Skin of body (tissue), 2 donors: ENCODE results near the gene EFCAB8. TPM values are rescaled to one million over a fixed set of nuclear protein-coding genes. Genes with fewer than 3 reads are reported as not detected.
"Not testable (repeated sequence)": the region's sequence is repeated elsewhere in the genome, so short reads cannot be mapped to it uniquely, and the experiment has no call there.

ENCODE experiments used
- DNase-seq: peaks from one replicate; lab custom pipeline; 2025; lab: John Stamatoyannopoulos, UW
- total RNA-seq: library from RNA; depleted of rRNA; stranded (reverse); fragments of >200 nt; gene quantifications from one replicate; pipeline ENCODE4 v1.2.3, GENCODE V29; 2014

EFCAB8 gene
- total RNA-seq, 1 donor from 2014 or later: not detected

DNA sequence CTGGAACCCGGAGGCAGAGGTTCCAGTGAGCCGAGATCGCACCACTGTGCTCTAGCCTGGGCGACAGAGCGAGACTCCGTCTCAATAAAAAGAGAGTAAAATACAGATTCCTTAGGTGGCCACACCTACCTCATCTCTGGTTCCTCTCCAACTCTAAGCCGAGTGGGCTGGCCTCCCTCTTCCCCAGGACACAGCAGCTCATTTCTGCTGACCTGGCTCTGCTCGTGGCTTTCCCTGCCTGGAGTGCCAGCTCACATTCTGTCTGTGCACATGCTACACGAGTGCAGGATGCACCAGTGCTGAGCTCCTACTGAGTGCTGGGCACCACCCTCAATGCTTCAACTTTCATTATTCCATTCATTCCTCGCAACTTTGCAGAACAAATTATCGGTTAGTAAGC is 28.8 kb downstream of the EFCAB8 start:
- no peak for DNase-seq

DNA sequence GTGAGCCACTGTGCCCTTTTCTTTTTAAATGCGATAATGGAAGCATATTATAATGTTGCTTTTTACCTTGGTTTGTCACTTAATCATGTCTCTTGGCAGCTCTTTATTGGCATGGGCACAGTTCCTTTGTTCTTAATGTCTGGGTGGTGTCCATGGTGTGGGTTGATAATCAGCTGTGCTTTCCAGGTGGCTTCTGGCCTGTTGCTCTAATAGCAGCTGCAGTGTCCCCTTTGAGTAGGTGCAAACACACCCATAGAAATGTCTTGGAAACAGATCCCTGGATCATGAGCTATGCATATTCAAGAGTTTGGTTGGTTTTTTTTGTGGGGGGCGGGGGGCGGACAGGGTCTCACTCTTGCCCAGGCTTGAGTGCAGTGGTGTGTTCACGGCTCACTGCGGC is 29.9 kb downstream of the EFCAB8 start:
- DNase-seq: no peak

DNA sequence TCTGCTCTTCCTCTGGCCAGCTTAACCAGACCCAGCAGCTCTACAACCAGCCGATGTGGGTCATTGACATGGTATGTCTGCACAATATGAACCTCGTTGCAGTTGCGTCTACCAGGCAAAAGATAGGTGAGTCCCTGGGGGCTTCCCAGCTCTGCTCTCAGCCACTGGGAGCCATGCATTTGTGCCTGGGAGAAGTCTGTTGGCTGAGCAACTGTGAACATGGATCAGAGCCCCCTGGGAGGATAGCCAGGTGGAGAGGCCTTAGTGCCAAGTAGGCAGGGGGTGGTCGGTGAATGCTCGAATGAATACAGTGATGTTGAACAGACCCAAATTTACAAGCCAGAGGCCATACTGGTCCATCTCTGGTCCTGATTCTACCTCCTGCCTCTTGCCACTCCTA is 30.6 kb downstream of the EFCAB8 start:
- no peak for DNase-seq

DNA sequence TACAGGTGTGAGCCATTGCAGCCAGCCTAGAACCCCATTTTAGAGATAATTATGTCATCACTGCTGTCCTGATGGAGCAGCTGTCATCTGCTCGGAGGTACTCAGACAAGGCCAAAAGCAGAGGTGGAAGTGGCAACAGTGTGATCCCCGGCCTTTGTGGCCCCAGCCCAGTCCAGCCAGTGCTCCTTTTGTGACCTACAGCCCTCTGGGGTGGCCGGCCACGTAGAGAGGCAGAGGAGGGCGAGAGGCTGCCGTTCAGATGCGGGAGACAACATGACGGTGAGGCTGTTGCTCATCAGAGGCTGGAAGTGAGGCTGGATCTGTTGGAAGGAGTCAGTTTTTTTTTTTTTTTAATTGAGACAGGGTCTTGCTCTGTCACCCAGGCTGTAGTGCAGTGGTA is 32.8 kb downstream of the EFCAB8 start:
- no peak for DNase-seq

DNA sequence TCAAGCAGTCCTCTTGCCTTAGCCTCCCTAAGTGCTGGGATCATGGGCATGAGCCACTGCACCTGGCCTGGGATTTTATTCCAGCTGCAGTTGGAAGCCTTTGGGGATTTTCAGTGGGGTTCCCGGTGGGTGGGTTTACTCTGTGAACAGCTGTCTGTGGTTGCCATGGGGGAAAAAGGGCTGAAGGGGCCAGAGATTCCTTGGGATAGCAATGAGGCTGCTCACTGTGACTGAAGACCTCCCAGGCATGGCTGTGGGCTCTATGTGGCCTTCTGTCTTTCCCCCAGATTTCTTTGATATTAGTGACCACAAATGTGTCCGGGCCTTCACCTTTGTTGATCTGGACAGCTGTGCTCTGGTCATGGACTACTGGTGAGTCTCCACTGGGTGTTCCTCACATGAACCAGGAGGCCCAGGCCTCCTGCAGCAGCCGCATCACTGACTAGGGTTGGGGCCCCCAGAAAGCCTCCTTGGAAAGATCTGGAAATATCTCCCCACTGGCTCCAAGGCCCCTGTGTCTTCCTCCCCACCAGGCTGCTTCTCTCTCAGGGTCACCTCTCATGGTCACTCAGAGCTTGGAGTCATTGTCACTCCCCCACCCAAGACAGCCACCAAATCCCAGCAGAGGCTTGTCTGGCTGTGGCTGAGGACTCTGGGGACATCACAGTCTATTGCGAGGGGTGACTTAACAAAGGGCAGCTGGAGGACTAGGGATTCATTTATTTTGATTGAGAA is 33.4 kb downstream of the EFCAB8 start:
- no peak for DNase-seq

DNA sequence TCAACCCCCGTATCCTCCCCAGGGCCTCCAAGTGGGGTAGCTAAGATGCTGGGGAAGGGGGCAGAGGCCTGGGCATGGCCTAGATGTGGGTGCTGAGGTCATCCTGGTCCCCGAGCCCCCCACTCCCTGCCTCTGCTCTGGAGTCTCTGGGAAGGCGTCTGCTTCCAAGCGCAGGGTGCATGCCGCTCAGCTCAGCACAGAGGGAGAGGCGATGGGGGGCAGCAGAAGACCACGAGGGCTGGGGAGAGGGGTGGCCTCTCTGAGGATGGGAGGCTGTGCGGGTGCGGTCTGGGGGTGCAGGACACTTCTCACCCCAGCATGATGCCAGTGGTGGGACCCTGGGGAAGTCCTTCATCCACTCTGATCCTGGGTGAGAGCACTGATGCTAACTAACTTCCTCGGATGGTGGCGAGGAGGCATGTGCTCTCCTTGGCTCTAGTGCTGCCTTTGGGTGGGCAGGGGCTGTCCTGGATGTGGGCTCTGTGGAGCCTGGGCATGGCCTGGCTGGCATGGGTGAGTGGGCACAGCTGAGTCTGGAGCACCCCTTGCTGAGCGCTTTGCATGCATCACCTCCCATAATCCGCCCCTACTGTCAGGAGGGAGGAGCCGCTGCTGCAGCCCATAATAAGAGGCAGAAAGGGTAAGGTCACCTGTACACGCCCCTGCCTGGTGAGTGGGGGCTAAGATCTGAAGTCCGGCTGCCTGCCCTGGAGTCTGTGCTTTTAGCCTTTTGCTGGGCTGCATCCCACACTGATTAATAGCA is 34.7 kb downstream of the EFCAB8 start:
- no peak for DNase-seq

DNA sequence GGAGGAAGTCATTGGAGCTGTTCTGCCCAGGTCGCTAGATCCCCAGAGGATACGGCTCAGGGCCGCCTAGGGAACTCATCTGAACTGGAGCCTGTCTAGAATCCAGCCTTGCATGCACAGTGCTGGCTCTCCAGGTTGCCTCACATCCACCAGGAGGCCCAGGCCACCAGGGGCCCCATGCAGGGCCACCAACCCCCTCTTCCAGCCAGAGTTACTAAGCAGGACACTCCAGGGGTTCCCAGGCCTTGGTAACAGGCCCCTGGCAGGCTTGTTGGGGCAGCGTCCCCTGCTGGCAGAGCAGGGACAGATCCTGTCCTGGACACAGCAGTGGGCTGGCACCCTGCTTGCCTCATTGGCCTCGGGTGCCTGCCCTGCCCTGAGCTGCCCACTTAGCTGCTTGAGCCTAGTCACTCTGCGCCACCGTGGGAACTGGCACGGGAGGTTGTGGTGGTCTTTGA is 35.3 kb downstream of the EFCAB8 start:
- no peak for DNase-seq

DNA sequence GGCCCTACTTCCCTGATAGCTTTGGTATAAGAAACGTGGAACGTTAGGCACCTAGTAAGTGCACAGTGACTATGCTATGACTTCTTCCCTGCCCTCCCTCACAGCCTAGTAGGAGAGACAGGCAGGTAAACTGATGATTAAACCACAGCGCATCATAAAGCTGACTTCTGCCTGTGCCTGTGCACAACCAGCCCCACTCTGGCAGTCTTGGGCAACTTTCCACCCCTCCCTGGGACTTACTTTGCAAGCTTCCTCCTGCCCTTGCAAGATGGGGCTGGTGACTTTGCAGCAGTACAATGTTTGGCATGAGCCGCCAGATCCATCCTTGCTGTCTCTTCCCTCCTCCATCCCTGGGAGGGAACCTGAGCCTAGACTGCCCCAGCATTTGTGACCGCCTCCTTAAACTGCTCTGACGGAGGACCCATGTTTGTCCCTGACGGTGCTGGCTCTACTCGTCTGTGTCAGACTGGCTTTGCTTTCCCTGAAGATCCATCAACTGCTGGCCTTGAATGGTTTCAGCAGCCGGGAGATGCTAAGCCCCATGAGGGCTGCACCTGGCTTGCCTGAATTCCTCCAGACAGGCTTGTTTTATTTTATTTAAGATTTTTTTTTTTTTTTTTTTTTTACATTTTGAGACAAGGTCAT is 36.1 kb downstream of the EFCAB8 start:
- DNase-seq: no peak

DNA sequence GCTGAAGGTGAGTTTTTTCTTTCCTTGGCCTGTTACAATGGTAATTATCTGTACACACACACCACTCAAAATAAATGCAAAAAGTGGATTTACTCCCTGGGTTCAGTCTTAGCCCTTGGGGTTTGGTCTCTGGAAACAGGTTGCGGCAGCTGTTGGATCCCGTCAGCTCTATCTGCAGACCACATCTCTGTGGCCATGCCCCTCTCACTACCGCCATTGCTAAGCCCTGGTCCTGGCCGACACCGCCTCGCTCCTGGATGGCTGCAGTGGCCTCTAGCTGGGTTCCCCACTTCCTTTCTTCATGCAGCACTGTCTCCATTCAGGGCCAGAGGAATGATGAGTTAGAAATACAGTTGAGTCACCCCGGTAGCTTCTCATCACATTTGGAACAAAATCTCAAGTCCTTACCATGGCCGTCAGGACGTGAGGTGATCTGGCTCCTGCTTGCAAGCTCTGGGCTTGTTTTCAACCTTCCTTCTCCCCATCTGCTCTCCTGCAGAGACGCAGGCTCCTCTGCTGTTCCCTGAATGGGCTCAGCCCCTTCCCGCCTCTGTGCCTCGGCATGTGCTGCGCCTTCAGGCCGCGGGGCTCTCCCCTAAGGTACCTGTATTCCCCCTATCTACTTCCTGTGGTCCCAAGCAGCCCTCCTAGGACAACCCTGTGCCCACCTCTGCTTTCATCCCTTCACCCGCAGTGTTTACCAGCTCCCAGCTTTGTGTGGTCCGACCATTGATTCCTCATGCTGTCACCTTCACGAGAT is 38.0 kb downstream of the EFCAB8 start:
- no peak for DNase-seq

DNA sequence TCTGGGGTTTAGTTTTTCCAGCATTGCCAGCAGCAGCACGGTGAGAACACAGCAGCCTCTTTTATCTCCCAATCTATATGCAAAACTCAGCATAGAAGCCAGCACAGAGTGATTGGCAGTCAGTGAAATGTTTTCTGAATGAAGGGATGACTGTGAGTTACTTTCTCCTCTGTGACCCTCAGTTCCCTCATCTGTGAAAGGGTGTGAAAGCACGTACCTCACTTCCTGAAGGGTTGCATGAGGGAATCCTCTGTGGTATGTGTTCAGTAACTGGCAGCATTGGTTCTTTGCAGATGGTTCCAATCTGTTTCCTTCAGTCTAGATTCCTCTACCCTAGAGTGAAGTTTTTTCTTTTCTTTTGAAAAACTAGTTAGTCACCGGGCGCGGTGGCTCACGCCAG is 40.0 kb downstream of the EFCAB8 start:
- no peak for DNase-seq

DNA sequence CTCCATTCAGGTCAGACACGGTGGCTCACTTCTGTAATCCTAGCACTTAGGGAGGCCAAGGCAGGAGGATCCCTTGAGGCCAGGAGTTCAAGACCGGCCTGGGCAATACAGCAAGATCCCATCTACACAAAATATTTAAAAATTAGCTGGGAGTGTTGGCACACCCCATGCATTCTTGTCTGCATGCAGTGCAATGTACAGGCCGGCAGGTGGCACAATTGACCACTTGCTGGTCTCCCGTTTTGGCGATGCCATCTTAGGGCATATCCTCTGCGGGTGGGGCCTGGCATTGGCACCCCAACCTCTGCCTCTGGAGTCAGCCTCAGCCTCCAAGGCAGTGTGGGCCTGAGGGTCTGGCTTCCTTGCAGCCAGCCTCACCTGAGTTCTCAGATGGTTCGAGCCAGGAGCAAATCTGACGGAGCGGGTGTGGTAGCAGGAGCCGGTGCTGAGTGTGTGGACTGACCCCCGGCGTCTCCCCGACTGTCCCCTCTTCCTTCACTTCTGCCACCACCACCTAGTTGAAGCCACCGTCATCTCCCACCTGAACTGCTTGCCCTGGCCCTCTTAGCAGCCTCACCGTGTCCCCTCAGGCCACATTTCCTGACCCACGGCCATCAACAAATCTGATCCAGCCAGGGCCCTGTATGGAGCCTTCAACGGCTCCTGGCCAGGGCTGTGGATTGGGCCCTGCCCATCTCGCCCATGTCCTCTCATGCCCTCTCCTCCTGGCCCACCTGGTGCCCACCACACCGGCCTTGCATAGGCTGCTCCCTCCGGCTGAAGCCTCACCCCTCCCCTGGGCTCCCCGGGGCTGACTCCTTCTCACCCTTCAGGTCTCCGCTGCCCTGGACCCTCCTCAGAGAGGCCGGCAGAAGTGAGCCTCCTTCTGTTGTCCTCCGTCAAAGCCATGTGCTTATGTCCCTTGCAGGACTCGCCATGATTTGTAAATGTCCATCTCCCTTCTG is 44.0 kb downstream of the EFCAB8 start:
- DNase-seq: no peak

DNA sequence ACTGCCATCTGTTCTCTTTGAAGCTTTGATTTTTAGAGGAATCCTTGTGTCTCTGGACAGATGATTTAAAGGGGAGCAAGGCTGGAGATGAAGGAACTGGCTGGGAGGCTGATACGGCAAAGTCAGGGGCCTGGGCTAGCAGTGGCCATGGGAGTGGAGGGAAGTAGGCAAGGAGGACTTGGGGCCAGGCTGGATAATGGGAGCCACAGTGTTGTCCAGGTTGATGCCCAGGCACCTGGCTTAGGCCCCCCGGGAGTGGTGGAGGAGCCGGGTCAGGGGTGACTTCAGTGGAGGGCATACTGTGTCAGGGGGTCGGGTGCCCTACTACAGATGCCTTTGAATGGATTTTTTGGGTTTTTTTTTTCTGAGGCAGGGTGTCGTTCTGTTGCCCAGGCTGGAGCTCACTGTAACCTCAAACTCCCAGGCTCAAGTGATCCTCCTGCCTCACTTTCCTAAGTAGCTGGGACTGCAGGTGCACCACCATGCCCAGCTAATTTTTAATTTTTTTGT is 45.0 kb downstream of the EFCAB8 start:
- DNase-seq: no peak

DNA sequence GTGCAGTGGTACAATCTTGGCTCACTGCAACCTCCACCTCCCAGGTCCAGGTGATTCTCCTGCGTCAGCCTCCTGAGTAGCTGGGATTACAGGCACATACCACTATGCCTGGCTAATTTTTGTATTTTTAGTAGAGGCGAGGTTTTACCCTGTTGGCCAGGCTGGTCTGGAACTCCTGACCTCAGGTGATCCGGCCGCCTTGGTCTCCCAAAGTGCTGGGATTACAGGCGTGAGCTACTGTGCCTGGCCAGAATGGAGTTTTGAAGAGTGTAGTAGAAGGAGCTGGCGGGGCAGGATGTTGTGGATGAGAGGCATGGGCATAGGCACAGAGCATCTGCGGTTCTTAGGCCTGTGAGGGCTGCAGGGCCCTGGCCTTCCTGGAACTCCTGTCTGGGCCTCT is 46.0 kb downstream of the EFCAB8 start:
- DNase-seq: not testable (repeated sequence)

DNA sequence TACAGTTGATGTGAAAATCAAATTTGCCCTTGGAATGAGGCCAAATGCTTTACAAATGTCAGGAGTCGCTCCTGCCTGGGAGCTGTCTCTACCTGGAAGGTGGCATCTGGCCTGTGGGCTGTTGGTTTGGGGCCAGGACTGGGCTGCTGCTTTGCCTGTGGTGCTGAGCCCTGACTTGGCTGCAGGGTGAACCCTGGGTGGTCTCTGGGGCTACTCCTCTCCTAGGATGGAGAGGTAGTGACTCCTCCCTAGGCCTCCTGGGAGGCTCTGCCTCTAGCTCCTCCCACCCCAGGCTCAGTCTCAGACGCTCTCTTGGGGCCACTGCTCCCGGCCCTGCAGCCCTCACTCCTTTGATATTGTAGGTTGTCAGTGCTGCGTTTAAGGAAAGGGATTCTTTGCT is 47.5 kb downstream of the EFCAB8 start:
- DNase-seq: no peak

DNA sequence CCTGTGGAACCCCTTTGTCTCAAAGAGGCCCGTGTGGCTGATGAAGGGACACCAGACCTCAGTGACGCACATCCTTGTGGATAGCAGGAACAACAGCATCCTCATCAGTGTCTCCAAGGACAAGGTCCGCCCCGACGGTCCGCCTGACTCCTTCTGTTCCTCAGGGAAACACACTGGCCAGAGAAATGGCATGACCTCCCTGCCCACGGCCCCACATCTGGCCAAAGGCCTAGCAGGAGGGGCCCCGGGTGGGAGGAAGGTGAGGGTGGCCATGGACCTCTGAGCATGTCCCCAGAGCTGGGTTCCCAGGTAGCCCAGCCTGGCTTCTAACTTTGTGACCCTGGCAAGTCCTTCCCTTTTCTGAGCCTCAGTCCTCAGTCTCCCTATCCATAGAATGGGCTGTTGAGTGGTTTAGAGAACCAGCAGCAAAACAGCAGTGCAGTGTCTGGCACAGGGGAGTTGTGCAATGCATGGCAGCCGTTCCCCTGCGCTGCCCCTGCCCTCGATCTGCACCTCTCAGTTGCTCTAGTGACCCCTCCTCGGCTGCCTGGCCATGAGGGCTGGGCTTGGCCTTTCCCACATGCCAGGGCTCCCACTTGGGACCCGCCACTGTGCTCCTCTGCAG is 48.3 kb downstream of the EFCAB8 start:
- no peak for DNase-seq

DNA sequence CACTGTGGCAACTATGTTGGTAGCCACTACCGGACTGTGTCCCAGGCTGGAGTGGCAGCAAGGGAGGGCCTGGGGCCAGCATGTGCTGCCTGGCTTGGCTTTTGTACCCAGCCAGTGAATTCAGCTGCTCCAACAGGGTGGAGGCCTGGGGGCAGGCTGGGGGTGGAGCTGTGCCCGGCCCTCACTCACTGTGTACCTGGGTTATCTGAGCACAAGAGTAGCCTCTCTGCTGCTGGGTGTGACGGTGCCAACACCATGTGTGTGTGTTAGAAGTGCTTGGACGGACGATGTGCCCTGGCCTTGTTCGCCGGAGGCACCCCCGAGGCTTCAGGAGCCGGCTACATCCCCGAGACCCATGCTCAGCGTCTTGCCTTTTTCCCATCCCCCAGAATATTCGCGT is 49.2 kb downstream of the EFCAB8 start:
- DNase-seq: no peak

DNA sequence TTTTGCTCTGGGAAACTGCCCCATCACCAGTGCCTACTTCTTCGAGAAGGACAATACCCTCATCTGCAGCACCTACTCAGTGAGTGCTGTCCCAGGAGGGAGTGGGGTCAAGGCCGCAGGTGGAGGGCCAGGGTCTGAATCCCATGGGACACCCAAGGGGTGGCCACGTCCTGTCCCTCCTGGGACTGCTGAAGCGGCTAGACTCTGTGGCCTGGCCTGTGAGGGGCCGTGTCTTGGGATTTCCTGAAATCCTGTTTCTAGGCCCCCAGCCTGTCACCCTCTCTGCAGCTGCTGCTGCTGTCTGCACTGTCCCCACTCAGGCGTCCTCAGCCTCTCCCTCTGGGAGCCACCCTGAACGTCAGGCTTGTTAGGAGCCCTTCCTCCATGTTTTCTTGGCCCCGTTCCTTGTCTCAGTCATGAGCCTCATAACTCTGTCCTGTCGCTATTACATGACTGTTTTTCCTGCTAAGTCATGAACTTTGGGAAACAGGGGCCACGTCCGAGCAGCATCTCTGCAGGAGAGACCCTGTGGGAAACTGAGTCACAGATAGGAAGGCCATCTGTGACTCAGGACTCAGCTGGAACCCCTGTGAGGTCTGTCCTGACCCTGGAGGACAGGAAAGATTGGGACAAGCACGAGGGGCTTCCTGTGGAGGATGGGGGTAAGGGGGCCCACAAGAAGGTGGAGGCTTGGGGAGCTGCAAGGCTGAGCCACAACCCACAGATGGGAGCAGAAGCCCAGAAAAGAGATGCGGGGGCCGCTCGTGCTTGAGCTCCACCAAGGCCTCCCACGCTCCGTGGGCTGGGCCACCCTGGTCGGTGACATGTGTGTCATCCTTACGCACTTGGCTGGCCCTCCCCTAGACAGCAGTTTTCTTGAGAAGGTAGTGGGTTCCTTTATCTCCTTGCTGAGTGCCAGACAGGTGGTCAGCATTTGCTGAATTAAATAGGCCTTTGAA is 49.9 kb downstream of the EFCAB8 start:
- DNase-seq: no peak

DNA sequence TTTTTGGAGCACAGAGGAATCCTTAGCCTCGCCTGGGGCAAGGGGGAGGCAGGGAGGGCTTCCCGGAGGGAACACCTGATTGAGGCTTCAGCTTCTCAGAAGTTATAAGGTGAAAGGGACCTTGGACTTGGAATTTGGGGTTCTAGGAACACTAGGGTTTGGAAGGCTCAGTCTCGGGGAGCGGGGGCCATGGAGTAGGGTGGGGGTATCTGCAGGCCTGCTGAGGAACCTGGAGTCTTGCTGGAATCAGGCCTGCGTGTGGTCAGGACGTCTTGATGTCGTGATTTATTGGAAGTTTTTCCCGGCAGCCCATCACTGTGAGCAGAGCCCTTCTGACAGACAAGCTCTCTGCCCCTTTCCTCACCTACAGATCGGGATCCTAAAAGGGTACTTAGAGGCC is 50.7 kb downstream of the EFCAB8 start:
- no peak for DNase-seq
